ENCODE data around the gene ZNF784.
A peak's percentile ranks its signal among the peaks of the same experiment; 100 is the strongest.

The ZNF784 gene

GRCh38 chr19:55661826-55662225 lies 37.5 kb upstream of the ZNF784 start:
- Mint-ChIP-seq H3K4me1 (peaks cover 35% of the 10 kb centered on the region), H3K9me3 (no peaks in the 10 kb centered on the region), H3K4me3 (no peak overlapping the region), H3K27ac (peak overlapping the region; percentile 36), H3K36me3 (ENCODE audit: low read depth) (peaks cover 53% of the 10 kb centered on the region), H3K27me3 (no peaks in the 10 kb centered on the region)
- ATAC-seq (no peak), DNase-seq (no peak)

GRCh38 chr19:55660991-55661390 lies 36.6 kb upstream of the ZNF784 start:
- H3K4me3 Mint-ChIP-seq, result no peak overlapping the region
- H3K4me1 Mint-ChIP-seq, result peaks cover 42% of the 10 kb centered on the region
- no peaks in the 10 kb centered on the region for H3K9me3 Mint-ChIP-seq
- H3K27me3 Mint-ChIP-seq, result no peaks in the 10 kb centered on the region
- peaks cover 60% of the 10 kb centered on the region for H3K36me3 Mint-ChIP-seq (ENCODE audit: low read depth)
- DNase-seq, result no peak
- no peak for ATAC-seq
- H3K27ac Mint-ChIP-seq, result no peak overlapping the region

GRCh38 chr19:55660404-55660803 lies 36.0 kb upstream of the ZNF784 start:
- Mint-ChIP-seq H3K9me3 (no peaks in the 10 kb centered on the region), H3K27me3 (peaks cover under 1% of the 10 kb centered on the region), H3K4me3 (no peak overlapping the region), H3K36me3 (ENCODE audit: low read depth) (peaks cover 63% of the 10 kb centered on the region), H3K4me1 (peaks cover 47% of the 10 kb centered on the region), H3K27ac (peak overlapping the region; percentile 52)
- ATAC-seq (no peak), DNase-seq (no peak)

GRCh38 chr19:55659822-55660221 lies 35.5 kb upstream of the ZNF784 start:
- DNase-seq, result no peak

GRCh38 chr19:55658846-55659459 lies 34.6 kb upstream of the ZNF784 start:
- Mint-ChIP-seq H3K27ac (peak overlapping the region; percentile 72), H3K4me3 (peak overlapping the region; percentile 99), H3K36me3 (ENCODE audit: low read depth) (peaks cover 59% of the 10 kb centered on the region), H3K27me3 (peaks cover 4% of the 10 kb centered on the region), H3K9me3 (no peaks in the 10 kb centered on the region), H3K4me1 (peaks cover 52% of the 10 kb centered on the region)
- no peak for DNase-seq
- no peak for ATAC-seq

More at GRCh38 chr19:55659822-55660221, 35.5 kb upstream of the ZNF784 start:
- Mint-ChIP-seq H3K27ac (peak overlapping the region; percentile 72), H3K9me3 (no peaks in the 10 kb centered on the region), H3K4me3 (no peak overlapping the region), H3K36me3 (ENCODE audit: low read depth) (peaks cover 62% of the 10 kb centered on the region), H3K27me3 (peaks cover 1% of the 10 kb centered on the region), H3K4me1 (peaks cover 47% of the 10 kb centered on the region)
- ATAC-seq, result no peak

- Mint-ChIP-seq H3K9me3 (no peaks in the 10 kb centered on the region), H3K4me3 (peak overlapping the region; percentile 99), H3K4me1 (peaks cover 55% of the 10 kb centered on the region), H3K27me3 (peaks cover 8% of the 10 kb centered on the region), H3K27ac (peak overlapping the region; percentile 99), H3K36me3 (ENCODE audit: low read depth) (peaks cover 47% of the 10 kb centered on the region)
- DNase-seq, result peak; percentile 37
- no peak for ATAC-seq
Measured at GRCh38 chr19:55656988-55657747, 32.8 kb upstream of the ZNF784 start.

GRCh38 chr19:55656552-55656951 lies 32.2 kb upstream of the ZNF784 start:
- Mint-ChIP-seq H3K27me3 (peaks cover 8% of the 10 kb centered on the region), H3K36me3 (ENCODE audit: low read depth) (peaks cover 43% of the 10 kb centered on the region), H3K4me1 (peaks cover 56% of the 10 kb centered on the region), H3K4me3 (peak overlapping the region; percentile 99), H3K9me3 (no peaks in the 10 kb centered on the region), H3K27ac (peak overlapping the region; percentile 99)
- ATAC-seq (no peak), DNase-seq (no peak)

GRCh38 chr19:55655648-55656040 lies 31.3 kb upstream of the ZNF784 start:
- Mint-ChIP-seq H3K36me3 (ENCODE audit: low read depth) (peaks cover 41% of the 10 kb centered on the region), H3K4me1 (peaks cover 59% of the 10 kb centered on the region), H3K9me3 (no peaks in the 10 kb centered on the region), H3K27me3 (peaks cover 8% of the 10 kb centered on the region), H3K4me3 (peak overlapping the region; percentile 99), H3K27ac (peak overlapping the region; percentile 99)
- no peak for ATAC-seq
- no peak for DNase-seq

- Mint-ChIP-seq H3K9me3 (no peaks in the 10 kb centered on the region), H3K27me3 (peaks cover 8% of the 10 kb centered on the region), H3K36me3 (ENCODE audit: low read depth) (peaks cover 41% of the 10 kb centered on the region), H3K4me1 (peaks cover 62% of the 10 kb centered on the region), H3K4me3 (peak within 1 kb of the TSS; percentile 99), H3K27ac (peak within 1 kb of the TSS; percentile 100)
- DNase-seq (peak; percentile 97), ATAC-seq (peak; percentile 48)
Measured at GRCh38 chr19:55654868-55655647, 30.7 kb upstream of the ZNF784 start, which contains the start of gene U2AF2. Gene U2AF2 (plus strand): TSS chr19:55655035. CDS start chr19:55655105, 70 bp downstream.

GRCh38 chr19:55654323-55654867 lies 30.0 kb upstream of the ZNF784 start:
- Mint-ChIP-seq H3K4me3 (peak overlapping the region; percentile 99), H3K9me3 (no peaks in the 10 kb centered on the region), H3K27me3 (peaks cover 8% of the 10 kb centered on the region), H3K27ac (peak overlapping the region; percentile 100), H3K36me3 (ENCODE audit: low read depth) (peaks cover 39% of the 10 kb centered on the region), H3K4me1 (peaks cover 64% of the 10 kb centered on the region)
- DNase-seq (peak; percentile 98), ATAC-seq (peak; percentile 62)

GRCh38 chr19:55653651-55654322 lies 29.4 kb upstream of the ZNF784 start:
- Mint-ChIP-seq H3K4me3 (peak overlapping the region; percentile 99), H3K4me1 (peaks cover 66% of the 10 kb centered on the region), H3K9me3 (no peaks in the 10 kb centered on the region), H3K27me3 (peaks cover 8% of the 10 kb centered on the region), H3K36me3 (ENCODE audit: low read depth) (peaks cover 37% of the 10 kb centered on the region), H3K27ac (peak overlapping the region; percentile 100)
- peak; percentile 39 for ATAC-seq
- DNase-seq, result peak; percentile 98

- Mint-ChIP-seq H3K36me3 (ENCODE audit: low read depth) (peaks cover 32% of the 10 kb centered on the region), H3K9me3 (no peaks in the 10 kb centered on the region), H3K27ac (no peak overlapping the region), H3K4me3 (peak overlapping the region; percentile 99), H3K4me1 (peaks cover 60% of the 10 kb centered on the region), H3K27me3 (peaks cover 8% of the 10 kb centered on the region)
- ATAC-seq (no peak), DNase-seq (no peak)
Measured at GRCh38 chr19:55652311-55653128, 28.2 kb upstream of the ZNF784 start.

GRCh38 chr19:55651236-55651635 lies 26.9 kb upstream of the ZNF784 start:
- peaks cover 58% of the 10 kb centered on the region for H3K4me1 Mint-ChIP-seq
- peak overlapping the region; percentile 55 for H3K27ac Mint-ChIP-seq
- no peak for DNase-seq
- no peak for ATAC-seq
- H3K9me3 Mint-ChIP-seq, result no peaks in the 10 kb centered on the region
- H3K36me3 Mint-ChIP-seq (ENCODE audit: low read depth), result peaks cover 28% of the 10 kb centered on the region
- peaks cover 8% of the 10 kb centered on the region for H3K27me3 Mint-ChIP-seq
- H3K4me3 Mint-ChIP-seq, result no peak overlapping the region
